GM19043 (cell line): Measurements from ENCODE around the gene SPSB3.
"Not testable (repeated sequence)": the region's sequence is repeated elsewhere in the genome, so short reads cannot be mapped to it uniquely, and the experiment has no call there.

Experiments used
- ATAC-seq: cut with Tn5 transposase; IDR thresholded peaks from one replicate; pipeline ENCODE4 v1.9.1; 2021; ENCODE audit warnings: low read depth; ENCODE audit not compliant: unreplicated experiment

The SPSB3 gene

DNA sequence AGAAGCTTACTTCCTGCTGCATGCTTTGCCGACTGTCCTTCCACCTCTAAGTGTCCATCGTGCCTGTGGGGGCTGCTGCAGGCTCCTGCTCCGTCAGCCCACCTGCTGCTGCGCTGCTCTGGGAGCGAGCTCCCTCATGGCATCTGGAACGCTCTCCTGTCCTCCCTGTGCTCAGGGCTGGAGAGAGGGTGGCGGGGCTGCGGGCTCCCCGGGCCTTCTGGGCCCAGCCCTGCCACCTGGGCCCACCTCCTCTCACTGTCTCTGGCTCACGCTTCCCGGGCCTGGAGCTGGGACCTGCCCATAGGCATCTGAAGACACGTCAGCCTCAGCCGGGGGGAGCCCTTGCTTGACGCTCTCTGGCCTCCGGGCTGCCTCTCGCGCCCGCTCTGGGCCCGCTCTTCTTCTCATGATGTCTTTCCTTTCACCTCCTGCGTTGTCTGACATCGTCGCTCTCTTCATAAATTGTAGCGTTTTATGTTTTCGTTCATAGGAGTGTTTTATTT is 38.0 kb downstream of the SPSB3 start:
- no peak for ATAC-seq

DNA sequence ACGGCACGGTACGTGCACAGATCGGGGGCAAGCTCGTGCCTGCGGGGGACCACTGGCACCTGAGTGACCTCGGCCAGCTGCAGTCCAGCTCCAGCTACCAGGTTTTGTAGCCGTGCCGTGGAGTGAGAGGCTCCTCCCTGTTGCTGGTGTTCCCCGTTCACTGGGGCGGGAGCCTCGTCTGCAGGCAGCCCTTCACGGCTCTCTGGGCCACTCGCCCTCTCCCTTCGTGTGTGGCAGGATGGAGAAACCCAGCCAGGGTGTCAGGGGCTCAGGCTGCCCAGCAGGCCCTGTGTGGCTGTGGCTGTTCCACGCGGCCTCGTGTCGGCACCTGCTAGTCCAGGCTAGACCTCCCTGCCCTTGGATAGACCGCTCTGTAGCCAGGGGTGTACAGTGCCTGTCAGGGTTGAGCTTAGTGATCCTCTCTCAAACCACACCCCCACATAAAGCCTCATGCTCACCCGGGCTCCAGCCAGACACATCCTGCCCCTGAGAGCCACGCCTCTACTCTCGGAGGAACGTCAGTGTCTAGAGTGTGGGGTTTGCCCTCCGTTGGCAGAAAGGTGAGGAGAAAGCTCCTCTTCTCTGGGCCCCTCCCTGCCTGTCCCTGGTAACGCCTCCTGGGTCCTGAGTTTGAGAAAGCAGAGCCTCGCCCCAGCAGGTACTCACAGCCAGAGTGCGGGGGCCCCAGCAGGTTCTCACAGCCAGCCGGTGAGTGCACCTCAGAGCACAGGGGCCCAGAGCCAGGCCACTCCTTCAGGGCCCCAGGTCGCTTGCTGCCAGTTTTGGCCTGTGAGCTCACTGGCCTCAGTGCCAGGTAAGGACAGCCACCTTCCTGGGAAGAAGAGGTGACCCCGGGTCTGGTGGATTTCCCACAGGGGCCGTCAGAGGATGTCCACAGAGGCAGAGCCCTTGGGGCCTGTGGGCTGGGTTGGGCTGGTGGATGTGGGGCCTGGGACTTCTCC is 38.7 kb downstream of the SPSB3 start:
- no peak for ATAC-seq

DNA sequence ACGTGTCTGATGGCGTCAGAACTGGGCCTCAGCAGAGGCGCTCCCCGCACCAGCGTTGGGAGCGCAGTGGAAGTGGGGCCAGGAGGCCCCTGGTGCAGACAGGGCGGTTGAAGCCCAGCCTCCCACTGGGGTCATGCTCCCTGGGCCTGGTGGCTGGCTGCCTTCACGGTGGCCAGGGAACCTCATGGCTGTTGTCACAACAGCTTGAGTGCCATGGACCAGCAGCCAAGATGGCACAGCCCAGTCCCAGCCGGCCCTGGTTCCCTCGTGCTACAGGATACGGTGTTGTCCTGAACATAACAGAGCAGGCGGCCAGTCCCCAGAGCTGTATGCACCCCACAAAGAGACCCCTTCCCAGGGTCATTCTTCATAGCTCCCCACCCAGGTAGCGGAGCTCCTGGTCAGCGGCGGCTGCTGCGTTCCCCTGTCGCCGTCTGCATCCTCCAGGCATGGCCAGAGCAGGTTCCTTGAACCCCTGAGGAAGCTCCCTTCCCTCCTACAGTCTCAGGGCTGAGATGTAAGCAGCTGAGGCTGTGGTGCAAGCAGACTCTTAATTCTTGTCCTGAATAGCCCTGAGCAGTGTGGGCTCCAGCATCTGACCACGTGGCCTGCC is 40.7 kb downstream of the SPSB3 start:
- ATAC-seq = no peak

DNA sequence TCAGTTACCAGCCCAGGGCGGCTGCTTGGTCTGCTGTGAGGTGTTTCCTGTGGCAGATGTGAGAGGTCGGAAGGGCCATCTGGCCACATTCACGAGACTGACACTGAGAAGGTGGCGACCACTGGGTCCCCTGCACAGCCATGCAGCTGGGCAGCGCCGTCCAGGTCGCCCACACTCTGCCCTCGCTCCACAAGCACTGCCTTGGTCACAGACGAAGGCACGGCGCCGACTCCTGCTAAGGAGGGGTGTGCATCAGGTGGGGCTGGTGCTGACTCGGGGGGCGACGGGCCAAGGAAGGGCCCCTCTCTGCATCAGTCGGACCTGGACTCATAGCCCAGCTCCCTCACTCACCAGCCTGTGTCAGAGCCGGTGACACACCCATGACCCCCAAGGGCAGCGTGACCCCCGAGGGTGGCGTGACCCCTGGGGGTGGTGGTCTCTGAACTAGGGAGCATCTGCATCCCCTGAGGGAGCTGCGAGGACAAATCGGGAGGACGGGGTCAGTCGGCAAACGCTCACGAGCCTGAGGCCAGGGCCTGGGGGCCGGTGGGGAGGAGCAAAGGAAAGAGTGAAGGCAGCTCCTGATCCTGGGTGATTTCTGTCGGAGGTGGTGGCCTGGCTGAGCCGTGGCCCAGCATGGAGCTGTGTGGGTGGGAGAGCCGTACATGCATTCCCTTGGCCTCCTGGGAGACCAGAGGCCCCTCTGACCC is 41.4 kb downstream of the SPSB3 start:
- ATAC-seq = no peak

DNA sequence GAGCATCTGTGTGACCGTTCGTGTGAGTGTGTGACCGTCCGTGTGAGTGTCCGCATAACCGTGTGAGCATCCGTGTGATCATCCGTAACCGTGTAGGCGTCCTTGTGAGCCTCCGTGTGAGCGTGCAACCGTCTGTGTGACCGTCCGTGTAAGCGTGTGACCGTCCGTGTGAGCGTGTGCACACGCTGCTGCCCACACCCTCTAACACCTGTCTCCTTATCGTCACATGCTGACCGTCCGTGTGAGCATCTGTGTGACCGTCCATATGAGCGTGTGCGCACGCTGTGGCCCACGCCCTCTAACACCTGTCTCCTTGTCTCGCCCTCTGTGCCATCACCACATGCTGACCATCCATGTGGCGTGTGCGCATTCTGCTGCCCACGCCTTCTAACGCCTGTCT is 42.1 kb downstream of the SPSB3 start:
- ATAC-seq = no peak

DNA sequence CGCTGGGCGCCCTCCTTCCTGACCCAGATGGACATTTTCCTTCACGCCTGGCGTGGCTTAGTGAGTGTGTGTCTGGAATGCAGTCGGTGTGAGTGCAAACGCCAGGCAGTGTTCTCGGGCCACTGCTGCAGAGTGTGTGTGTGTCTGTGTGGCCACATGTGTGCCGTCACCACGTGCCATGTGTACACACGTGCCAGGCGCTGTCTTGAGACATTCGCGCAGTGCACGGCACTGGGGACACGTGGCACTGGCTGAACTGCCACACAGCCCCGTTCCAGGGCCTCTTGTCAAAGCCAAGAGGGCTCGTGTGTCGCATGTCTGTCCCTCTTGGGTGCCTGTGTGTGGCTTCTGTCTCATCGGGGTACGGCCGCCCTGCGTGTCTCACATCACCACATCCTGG is 47.6 kb downstream of the SPSB3 start:
- ATAC-seq = no peak

DNA sequence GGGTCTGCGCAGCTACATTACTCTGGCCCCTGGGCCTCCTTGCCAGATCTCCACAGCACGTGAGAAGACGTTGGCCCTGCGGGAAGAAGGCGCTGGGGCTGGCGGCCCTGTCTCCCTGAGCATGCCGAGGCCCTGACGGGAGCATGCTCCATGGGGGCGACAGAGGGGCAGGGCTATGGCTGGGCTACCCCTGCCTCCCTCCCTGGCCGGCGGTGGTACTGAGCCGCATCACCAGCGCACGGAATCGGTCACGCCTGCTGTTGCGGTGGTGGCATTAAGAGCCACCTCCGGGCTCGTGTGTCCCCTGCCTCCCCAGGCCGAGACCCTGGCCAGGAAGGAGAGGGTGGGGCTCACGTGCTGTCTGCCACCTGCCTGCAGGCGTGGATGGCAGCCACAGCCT is 48.2 kb downstream of the SPSB3 start:
- no peak for ATAC-seq

DNA sequence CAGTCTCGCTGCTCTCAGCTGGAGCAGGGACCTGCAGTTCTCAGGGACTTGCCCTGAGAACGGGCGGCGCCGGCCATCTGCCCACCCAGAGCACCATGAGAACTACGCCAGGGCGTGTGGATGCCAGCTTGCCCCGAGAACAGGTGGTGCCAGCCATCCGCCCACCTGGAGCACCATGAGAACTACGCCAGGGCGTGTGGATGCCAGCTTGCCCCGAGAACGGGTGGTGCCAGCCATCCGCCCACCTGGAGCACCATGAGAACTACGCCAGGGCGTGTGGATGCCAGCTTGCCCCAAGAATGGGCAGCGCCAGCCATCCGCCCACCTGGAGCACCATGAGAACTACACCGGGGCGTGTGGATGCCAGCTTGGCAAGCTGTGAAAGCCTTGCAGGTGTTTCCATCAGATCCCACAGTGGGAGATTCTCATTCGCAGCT is 49.8 kb downstream of the SPSB3 start:
- not testable (repeated sequence) for ATAC-seq

DNA sequence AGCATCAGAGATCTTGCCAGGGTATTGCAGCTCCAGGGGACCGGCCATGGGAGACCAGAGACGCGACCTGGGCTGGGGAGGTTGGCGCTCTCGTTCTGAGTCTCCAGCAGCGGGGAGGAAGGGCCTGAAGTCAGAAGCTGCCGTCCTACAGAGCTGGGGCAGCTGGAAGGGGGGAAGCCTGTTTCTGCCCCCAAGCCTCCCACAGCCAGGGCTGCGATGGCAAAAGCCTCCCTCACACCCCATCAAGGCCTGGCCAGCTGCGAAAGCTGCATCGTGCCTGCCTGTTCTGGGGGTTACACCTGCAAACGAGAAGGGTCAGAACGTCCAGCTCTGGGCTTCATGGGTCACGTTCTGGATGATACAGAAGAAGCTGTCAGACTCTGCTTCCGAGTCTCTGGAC is 50.3 kb downstream of the SPSB3 start:
- ATAC-seq = no peak

DNA sequence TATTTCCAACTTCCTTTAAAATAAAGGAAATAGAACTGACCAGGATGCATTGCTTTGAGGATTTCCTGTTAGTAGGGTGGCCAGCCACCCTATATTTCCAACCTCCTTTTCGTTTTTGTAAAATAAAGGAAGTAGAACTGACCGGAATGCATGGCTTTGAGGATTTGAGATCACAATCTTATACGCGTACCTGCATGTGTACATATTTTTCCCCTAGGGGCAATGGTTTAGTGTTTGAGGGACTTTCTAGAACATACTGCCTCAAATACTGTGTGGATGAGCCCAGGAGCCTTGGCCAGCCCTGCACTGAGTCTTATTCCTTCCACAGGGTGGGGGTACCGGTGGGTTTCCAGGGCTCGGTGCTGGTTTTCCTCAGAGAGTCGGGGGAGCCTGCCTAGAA is 50.8 kb downstream of the SPSB3 start:
- no peak for ATAC-seq

DNA sequence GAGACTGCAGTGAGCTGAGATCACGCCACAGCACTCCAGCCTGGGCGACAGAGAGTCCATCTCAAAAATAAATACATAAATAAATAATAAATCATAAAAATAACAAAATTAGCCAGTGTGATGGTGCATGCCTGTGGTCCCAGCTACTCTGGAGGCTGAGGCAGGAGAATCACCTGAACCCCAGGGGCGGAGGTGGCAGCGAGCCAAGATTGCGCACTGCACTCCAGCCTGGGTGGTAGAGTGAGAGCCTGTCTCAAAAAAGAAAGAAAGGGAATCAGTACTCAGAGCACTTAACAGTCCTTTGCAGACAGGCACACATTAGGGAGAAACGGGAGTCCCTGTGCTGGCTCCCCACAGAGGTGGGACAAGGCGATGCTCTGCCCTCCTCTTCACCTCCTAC is 51.3 kb downstream of the SPSB3 start:
- no peak for ATAC-seq

DNA sequence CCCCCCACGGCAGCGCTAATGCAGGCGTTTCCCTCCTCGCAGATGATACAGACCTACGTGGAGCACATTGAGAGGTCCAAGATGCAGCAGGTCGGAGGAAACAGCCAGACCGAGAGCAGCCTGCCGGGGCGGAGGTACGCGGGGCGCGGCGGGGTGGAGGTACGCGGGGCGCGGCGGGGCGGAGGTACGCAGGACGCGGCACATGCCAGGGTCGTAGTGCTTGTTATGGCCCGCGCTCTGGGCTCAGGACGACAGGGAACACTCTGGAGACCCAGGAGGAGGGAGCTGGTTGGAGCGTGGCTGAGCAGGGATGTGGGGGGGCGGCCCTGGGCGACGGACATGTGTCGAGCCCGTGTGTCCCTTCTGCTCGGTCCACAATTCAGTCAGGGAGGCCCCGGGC is 52.9 kb downstream of the SPSB3 start:
- ATAC-seq = no peak

DNA sequence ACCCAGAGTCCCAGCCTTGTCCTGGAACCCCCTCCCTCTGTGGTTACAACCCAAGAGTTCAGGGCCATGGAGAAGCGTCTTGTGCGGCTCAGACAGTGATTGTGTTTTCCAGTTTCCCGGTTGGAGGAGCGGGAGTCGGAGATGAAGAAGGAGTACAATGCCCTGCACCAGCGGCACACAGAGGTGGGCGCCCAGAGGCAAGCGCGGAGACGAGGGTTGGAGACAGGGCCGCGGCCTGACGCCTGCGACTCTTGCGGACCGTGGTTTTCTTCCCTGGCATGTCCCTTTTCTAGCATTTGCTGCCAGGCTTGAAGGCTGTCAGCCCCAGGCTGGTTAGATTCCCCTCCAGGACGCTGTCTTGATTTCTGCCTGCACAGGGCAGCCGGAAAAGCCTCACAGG is 53.3 kb downstream of the SPSB3 start:
- no peak for ATAC-seq

DNA sequence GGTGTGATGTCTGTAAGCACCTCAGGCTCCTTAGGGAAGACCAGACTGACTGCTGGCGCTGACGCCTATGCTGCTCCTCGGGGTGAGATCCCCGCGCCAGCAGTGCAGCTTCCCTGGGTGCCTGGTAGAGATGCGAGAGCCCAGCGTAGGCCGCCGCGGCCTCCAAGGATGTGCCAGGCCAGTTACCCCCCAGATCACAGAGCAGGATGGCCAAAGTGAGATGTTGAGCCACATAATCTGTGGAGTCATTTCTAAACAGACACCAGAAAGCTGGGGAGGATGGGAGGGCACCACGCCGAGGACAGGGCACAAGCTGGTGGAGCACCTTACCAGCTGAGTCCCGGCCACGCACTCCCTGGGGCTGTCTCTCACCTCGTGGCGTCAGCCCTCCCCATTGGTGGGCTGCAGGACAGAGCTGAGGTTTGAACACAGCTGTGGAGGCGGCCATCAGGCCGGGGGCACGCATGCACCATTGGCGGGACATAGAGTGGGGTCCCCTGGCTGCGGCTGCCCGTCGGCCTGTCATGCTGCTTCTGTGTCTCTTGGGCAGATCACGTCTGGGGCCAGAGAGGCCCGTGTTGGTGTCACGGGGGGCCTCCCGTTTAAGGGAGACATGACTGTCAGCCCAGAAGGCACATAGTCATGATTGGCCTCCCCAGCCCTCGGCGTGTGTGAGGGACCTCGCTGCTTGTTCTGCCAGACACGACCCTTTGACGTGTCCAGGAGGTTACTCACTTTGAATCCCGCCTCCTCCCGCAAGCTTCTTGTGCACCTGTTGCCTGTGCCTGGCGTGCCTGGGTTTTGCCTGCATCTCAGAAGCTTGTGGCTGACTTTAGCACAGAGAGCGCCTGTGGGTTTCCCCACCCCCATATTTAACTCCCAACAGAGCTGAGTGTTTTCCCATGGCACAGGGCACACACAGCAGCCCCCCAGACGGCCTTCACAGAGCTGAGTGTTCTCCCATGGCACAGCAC is 54.4 kb downstream of the SPSB3 start:
- no peak for ATAC-seq
